Activated CD4-positive, alpha-beta T cell treated with anti-CD3 and anti-CD28 coated beads, Interleukin-2, amount 10 ng/mL, durations not matched to agents 7 days and 5 days (primary cell): Measurements from ENCODE around the gene SHISA6. TPM values are rescaled to one million over a fixed set of nuclear protein-coding genes. Genes with fewer than 3 reads are reported as not detected.

ENCODE experiments used
- CTCF ChIA-PET: fragments of 350-600 bp; sonication (Branson Sonifier 250); formaldehyde crosslinking; loops from one replicate; lab custom pipeline; 2021; ENCODE audit warnings: antibody characterized with exemption; lab: Charles Lee
- POLR2A ChIA-PET: fragments of 350-600 bp; sonication (Branson Sonifier 250); formaldehyde crosslinking; loops from one replicate; lab custom pipeline; 2021; ENCODE audit warnings: antibody characterized with exemption; lab: Charles Lee
- DNase-seq: peaks from one replicate; pipeline ENCODE4 v3.0.0-alpha.2; 2020
- H3K27ac Mint-ChIP-seq: one replicate; pipeline ENCODE4 v1.8.0; 2021; ENCODE audit warnings: mild to moderate bottlenecking, moderate library complexity, mixed read lengths
- H3K27me3 Mint-ChIP-seq: one replicate; pipeline ENCODE4 v1.8.0; 2021; ENCODE audit warnings: mixed read lengths
- H3K36me3 Mint-ChIP-seq: one replicate; pipeline ENCODE4 v1.8.0; 2021; ENCODE audit warnings: low read depth, mixed read lengths
- H3K4me1 Mint-ChIP-seq: one replicate; pipeline ENCODE4 v1.8.0; 2021; ENCODE audit warnings: mixed read lengths
- H3K4me3 Mint-ChIP-seq: one replicate; pipeline ENCODE4 v1.8.0; 2021; ENCODE audit warnings: mild to moderate bottlenecking, moderate library complexity, mixed read lengths
- H3K9me3 Mint-ChIP-seq: one replicate; pipeline ENCODE4 v1.8.0; 2021; ENCODE audit warnings: mixed read lengths
- total RNA-seq, 2 experiments: library from RNA; stranded (reverse); gene quantifications; one replicate each; pipeline ENCODE4 v1.2.3, GENCODE V29; 2021

The SHISA6 gene
- total RNA-seq, 2 experiments from 2014 or later = not detected

- H3K4me1 Mint-ChIP-seq = no peaks in the 10 kb centered on the region
- H3K9me3 Mint-ChIP-seq = peaks cover 16% of the 10 kb centered on the region
- no peaks in the 10 kb centered on the region for H3K36me3 Mint-ChIP-seq
- ChIA-PET POLR2A (no interaction called here), CTCF (no interaction called here)
- no peak overlapping the region for H3K27ac Mint-ChIP-seq
- no peaks in the 10 kb centered on the region for H3K27me3 Mint-ChIP-seq
- no peak for DNase-seq
- no peak overlapping the region for H3K4me3 Mint-ChIP-seq
Observed at GRCh38 chr17:11349106-11349505, 108.1 kb downstream of the SHISA6 start.

- H3K9me3 Mint-ChIP-seq = peaks cover 16% of the 10 kb centered on the region
- no peaks in the 10 kb centered on the region for H3K36me3 Mint-ChIP-seq
- ChIA-PET CTCF (no interaction called here), POLR2A (no interaction called here)
- no peak overlapping the region for H3K27ac Mint-ChIP-seq
- no peak for DNase-seq
- H3K4me1 Mint-ChIP-seq = no peaks in the 10 kb centered on the region
- H3K4me3 Mint-ChIP-seq = no peak overlapping the region
- no peaks in the 10 kb centered on the region for H3K27me3 Mint-ChIP-seq
Observed at GRCh38 chr17:11351479-11351878, 110.5 kb downstream of the SHISA6 start.

DNA sequence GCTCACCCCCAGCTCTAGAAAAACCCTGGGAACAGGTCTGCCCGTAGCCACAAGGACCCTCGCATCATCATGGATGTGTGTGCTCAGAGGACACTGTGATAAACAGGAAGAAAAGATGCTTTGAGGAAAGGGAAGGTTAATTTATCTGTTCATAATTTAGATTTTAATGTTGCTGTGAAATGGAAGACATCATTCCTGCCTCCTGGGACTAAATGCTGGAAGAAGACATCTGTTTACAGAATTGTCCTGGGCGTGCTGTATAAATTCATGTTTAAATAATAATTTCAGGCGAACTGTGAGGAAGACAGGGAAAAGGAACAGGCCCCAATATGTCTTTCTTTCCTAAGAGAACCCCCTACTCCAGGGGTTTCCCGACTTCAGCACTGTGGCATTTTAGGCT, 112.6 kb downstream of the SHISA6 start:
- Mint-ChIP-seq H3K9me3 (peaks cover 21% of the 10 kb centered on the region), H3K27me3 (no peaks in the 10 kb centered on the region), H3K4me1 (no peaks in the 10 kb centered on the region), H3K27ac (no peak overlapping the region), H3K36me3 (no peaks in the 10 kb centered on the region), H3K4me3 (no peak overlapping the region)
- ChIA-PET CTCF (interaction anchor here (1.1 kb wide), 1 partner anchor 11 kb away, joined by 3 read pairs; no protein-coding TSS in a partner anchor), POLR2A (no interaction called here)
- DNase-seq = no peak

GRCh38 chr17:11356371-11356770, 115.4 kb downstream of the SHISA6 start:
- DNase-seq = no peak
- Mint-ChIP-seq H3K4me1 (no peaks in the 10 kb centered on the region), H3K27me3 (no peaks in the 10 kb centered on the region), H3K4me3 (no peak overlapping the region), H3K36me3 (no peaks in the 10 kb centered on the region), H3K27ac (no peak overlapping the region), H3K9me3 (peaks cover 18% of the 10 kb centered on the region)
- ChIA-PET CTCF (no interaction called here), POLR2A (no interaction called here)

- no peaks in the 10 kb centered on the region for H3K27me3 Mint-ChIP-seq
- H3K4me3 Mint-ChIP-seq = no peak overlapping the region
- no peaks in the 10 kb centered on the region for H3K4me1 Mint-ChIP-seq
- POLR2A ChIA-PET = no interaction called here
- no peak for DNase-seq
- H3K36me3 Mint-ChIP-seq = no peaks in the 10 kb centered on the region
- CTCF ChIA-PET = no interaction called here
- H3K27ac Mint-ChIP-seq = no peak overlapping the region
- H3K9me3 Mint-ChIP-seq = no peaks in the 10 kb centered on the region
Observed at GRCh38 chr17:11363565-11364117, 122.6 kb downstream of the SHISA6 start.

DNA sequence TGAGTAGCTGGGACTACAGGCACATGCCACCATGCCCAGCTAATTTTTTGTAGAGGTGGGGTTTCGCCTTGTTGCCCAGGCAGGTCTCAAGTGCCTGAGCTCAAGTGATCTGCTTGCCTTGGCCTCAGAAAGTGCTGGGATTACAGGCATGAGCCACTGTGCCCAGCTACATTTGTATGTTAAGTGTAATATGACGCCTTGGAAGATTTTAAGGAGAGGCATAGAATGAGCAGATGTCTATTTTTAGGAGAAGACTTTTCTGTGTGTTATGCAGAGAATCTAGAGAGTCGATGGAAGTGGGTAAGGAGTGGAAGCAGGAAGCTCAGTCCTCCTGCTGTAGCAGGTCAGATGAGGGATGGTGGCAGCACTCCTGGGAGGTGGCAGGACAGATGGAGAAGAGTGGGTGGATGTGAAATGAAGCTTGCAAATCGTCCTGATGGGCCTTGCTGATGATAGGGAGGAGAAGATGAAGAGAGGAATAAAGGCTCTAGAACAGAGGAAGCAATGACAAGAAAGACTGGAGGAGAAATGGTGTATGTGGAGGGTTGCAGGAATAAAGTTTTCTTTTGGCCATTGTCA, 125.3 kb downstream of the SHISA6 start:
- Mint-ChIP-seq H3K4me3 (no peak overlapping the region), H3K27me3 (no peaks in the 10 kb centered on the region), H3K36me3 (no peaks in the 10 kb centered on the region), H3K9me3 (no peaks in the 10 kb centered on the region), H3K27ac (no peak overlapping the region), H3K4me1 (no peaks in the 10 kb centered on the region)
- no peak for DNase-seq
- POLR2A ChIA-PET = no interaction called here
- CTCF ChIA-PET = no interaction called here

GRCh38 chr17:11369575-11369974, 128.6 kb downstream of the SHISA6 start:
- Mint-ChIP-seq H3K36me3 (no peaks in the 10 kb centered on the region), H3K27me3 (no peaks in the 10 kb centered on the region), H3K4me1 (no peaks in the 10 kb centered on the region), H3K27ac (no peak overlapping the region), H3K4me3 (no peak overlapping the region), H3K9me3 (peaks cover 2% of the 10 kb centered on the region)
- POLR2A ChIA-PET = no interaction called here
- DNase-seq = no peak
- CTCF ChIA-PET = no interaction called here

DNA sequence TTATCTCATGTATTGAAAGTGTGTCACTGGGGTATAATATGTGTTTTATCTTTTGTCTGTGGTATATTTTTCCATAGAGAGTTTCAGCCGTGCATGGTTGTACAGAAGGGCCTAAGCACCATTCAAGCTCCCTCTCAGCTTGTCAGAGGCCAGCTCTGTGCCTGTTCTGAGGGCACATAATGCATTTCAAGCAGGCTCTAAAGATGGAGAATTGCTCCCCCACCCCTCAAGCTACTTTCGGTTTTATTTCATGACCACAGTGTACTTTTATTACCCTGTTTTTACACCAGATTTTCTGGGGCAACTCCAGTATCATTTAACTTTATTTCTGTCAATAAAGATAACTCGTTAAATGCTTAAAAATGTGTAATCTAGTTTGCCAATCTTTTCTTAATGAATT, 131.7 kb downstream of the SHISA6 start:
- DNase-seq = no peak
- CTCF ChIA-PET = no interaction called here
- Mint-ChIP-seq H3K4me1 (no peaks in the 10 kb centered on the region), H3K9me3 (peaks cover 2% of the 10 kb centered on the region), H3K36me3 (no peaks in the 10 kb centered on the region), H3K4me3 (no peak overlapping the region), H3K27me3 (no peaks in the 10 kb centered on the region), H3K27ac (no peak overlapping the region)
- POLR2A ChIA-PET = no interaction called here

DNA sequence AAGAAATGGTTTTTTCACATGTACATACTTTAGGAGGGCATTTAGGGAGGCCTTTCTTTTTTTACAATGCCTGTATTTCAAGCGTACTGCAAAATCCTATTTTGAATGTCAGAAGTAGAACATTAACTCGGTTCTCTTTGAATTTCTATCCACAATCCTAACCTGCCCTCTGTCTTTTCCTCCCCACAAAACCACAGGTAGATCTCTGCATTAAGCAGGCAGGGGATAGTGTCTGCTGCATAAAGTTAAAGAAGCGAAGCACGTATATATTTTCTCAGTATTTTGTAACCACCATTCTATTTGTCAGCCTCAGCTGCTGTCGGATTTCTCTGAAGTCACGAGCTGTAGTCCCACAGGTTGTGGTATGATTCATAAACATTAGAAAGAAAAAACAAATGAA, 137.5 kb downstream of the SHISA6 start:
- ChIA-PET POLR2A (no interaction called here), CTCF (no interaction called here)
- Mint-ChIP-seq H3K27ac (no peak overlapping the region), H3K27me3 (no peaks in the 10 kb centered on the region), H3K9me3 (peaks cover 3% of the 10 kb centered on the region), H3K4me1 (no peaks in the 10 kb centered on the region), H3K4me3 (no peak overlapping the region), H3K36me3 (no peaks in the 10 kb centered on the region)
- no peak for DNase-seq

- H3K36me3 Mint-ChIP-seq = no peaks in the 10 kb centered on the region
- H3K4me3 Mint-ChIP-seq = no peak overlapping the region
- H3K27ac Mint-ChIP-seq = no peak overlapping the region
- no peaks in the 10 kb centered on the region for H3K27me3 Mint-ChIP-seq
- ChIA-PET CTCF (no interaction called here), POLR2A (no interaction called here)
- H3K4me1 Mint-ChIP-seq = no peaks in the 10 kb centered on the region
- H3K9me3 Mint-ChIP-seq = peaks cover 13% of the 10 kb centered on the region
- DNase-seq = no peak
Observed at GRCh38 chr17:11380761-11381160, 139.7 kb downstream of the SHISA6 start.

DNA sequence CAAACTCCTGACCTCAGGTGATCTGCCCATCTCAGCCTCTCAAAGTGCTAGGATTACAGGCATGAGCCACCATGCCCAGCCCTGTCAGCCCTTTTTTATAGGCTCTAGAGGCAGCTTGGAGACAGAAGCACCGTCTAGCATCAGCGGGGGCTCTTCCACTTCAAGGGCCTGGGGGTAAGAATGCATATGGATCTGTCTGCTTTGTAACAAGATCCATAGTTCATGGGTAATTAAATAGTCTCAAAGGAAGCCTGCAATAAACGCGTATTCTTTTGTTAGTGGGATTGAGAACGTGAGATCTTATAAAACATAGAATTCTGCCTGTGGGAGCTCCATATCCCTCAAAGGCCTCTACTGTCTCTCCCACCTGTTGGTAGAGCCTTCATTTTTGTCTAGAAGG, 142.1 kb downstream of the SHISA6 start:
- DNase-seq = no peak
- H3K27me3 Mint-ChIP-seq = no peaks in the 10 kb centered on the region
- no peak overlapping the region for H3K4me3 Mint-ChIP-seq
- ChIA-PET POLR2A (no interaction called here), CTCF (no interaction called here)
- no peaks in the 10 kb centered on the region for H3K36me3 Mint-ChIP-seq
- no peaks in the 10 kb centered on the region for H3K4me1 Mint-ChIP-seq
- peaks cover 13% of the 10 kb centered on the region for H3K9me3 Mint-ChIP-seq
- no peak overlapping the region for H3K27ac Mint-ChIP-seq

- H3K4me3 Mint-ChIP-seq = no peak overlapping the region
- no peaks in the 10 kb centered on the region for H3K27me3 Mint-ChIP-seq
- CTCF ChIA-PET = no interaction called here
- no peaks in the 10 kb centered on the region for H3K4me1 Mint-ChIP-seq
- DNase-seq = no peak
- peaks cover 13% of the 10 kb centered on the region for H3K9me3 Mint-ChIP-seq
- POLR2A ChIA-PET = no interaction called here
- no peaks in the 10 kb centered on the region for H3K36me3 Mint-ChIP-seq
- no peak overlapping the region for H3K27ac Mint-ChIP-seq
Observed at GRCh38 chr17:11384131-11384530, 143.1 kb downstream of the SHISA6 start.

DNA sequence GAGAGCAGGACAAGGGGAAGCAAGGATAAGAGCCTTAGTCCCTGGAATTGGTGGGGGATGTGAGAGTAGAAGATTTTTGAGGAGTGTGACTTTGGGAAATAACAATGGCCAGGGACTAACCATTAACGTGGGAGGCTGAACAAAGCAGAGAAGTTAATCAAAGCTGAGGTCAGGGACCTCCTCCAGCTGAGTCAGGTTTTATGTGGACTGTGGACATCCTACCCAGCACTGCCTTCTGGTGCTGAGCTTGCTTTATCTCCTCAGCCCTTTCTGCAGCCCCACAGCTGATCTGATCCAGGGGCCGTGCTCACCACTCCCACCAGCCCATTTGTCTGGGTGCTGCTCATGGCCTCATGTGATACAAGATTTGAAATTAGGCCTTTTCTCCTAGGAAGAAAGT, 146.6 kb downstream of the SHISA6 start:
- Mint-ChIP-seq H3K27ac (no peak overlapping the region), H3K4me1 (no peaks in the 10 kb centered on the region), H3K4me3 (no peak overlapping the region), H3K9me3 (peaks cover 25% of the 10 kb centered on the region), H3K27me3 (no peaks in the 10 kb centered on the region), H3K36me3 (no peaks in the 10 kb centered on the region)
- POLR2A ChIA-PET = no interaction called here
- CTCF ChIA-PET = no interaction called here
- no peak for DNase-seq

GRCh38 chr17:11388054-11388453, 147.0 kb downstream of the SHISA6 start:
- Mint-ChIP-seq H3K27ac (no peak overlapping the region), H3K36me3 (no peaks in the 10 kb centered on the region), H3K4me1 (no peaks in the 10 kb centered on the region), H3K9me3 (peaks cover 26% of the 10 kb centered on the region), H3K4me3 (no peak overlapping the region), H3K27me3 (no peaks in the 10 kb centered on the region)
- ChIA-PET CTCF (no interaction called here), POLR2A (no interaction called here)
- no peak for DNase-seq
